Body of pancreas (tissue), 4 donors: ENCODE results near the gene GMEB1. TPM values are rescaled to one million over a fixed set of nuclear protein-coding genes. Genes with fewer than 3 reads are reported as not detected.
"Not testable (repeated sequence)": the region's sequence is repeated elsewhere in the genome, so short reads cannot be mapped to it uniquely, and the experiment has no call there.

ENCODE experiments used
- ATAC-seq: fragments of 150-250 bp; one replicate; pipeline ENCODE4 v1.9.1; 2016
- DNase-seq, 4 donors: peaks; one replicate each; pipeline ENCODE4 v3.0.0-alpha.2; 2019
- H3K27ac ChIP-seq, 4 donors: fragments of 200-600 bp; sonication (generic); 1 replicate in 3 of 4; 2 replicates in 1 of 4; pipeline versions ENCODE4 v1.5.1 to v1.6.1; 2016 to 2019; ENCODE audit warnings: mild to moderate bottlenecking in 1 of 4, mixed read lengths in 1 of 4, moderate library complexity in 1 of 4
- H3K27me3 ChIP-seq, 2 donors: fragments of 200-600 bp; sonication (generic); one replicate each; pipeline ENCODE4 v1.6.0; 2016; ENCODE audit warnings: mild to moderate bottlenecking in 1 of 2
- H3K36me3 ChIP-seq, 2 donors: fragments of 200-600 bp; sonication (generic); replicated peaks in 1 of 2; 2 replicates each; pipeline ENCODE4 v1.5.1; 2016; ENCODE audit warnings: low read depth in 2 of 2; ENCODE audit not compliant: insufficient read depth in 1 of 2
- H3K4me1 ChIP-seq: fragments of 200-600 bp; sonication (generic); one replicate; pipeline ENCODE4 v1.6.0; 2016
- H3K4me3 ChIP-seq, 2 donors: fragments of 200-600 bp; sonication (generic); 1 replicate in 1 of 2; 2 replicates in 1 of 2; pipeline ENCODE4 v1.5.1; 2016 to 2019
- H3K9me3 ChIP-seq, 3 donors: fragments of 200-600 bp; sonication (generic); 1 replicate in 2 of 3; 2 replicates in 1 of 3; pipeline ENCODE4 v1.5.1; 2016
- POLR2A ChIP-seq, 3 donors: fragments of 450-650 bp; IDR thresholded peaks; one replicate each; pipeline ENCODE4 v1.6.1; 2016; ENCODE audit warnings: antibody characterized with exemption in 3 of 3, mild to moderate bottlenecking in 2 of 3
- WGBS, 2 donors: methylation state at CpG; one replicate each; pipeline ENCODE4 v1.1.5; 2017; 5-methylcytosine and 5-hydroxymethylcytosine counted together
- intact Hi-C: fragments of 100-400 bp; cut with DNase I; formaldehyde crosslinking; loops from one replicate; pipeline ENCODE4 v1.15.1; 2023
- total RNA-seq, 2 donors: library from RNA; depleted of rRNA; stranded (reverse); fragments of >200 nt; gene quantifications; one replicate each; pipeline ENCODE4 v1.1.0, GENCODE V29; 2016
- TF ChIP-seq, protein P1 (sequence below), 7 experiments: fragments of 450-650 bp in 4 of 7; fragments of 200-600 bp in 3 of 7; sonication (generic) in 3 of 7; IDR thresholded peaks; one replicate each; pipeline ENCODE4 v1.5.1; 2016 to 2019; ENCODE audit warnings: antibody characterized with exemption in 7 of 7

Gene GMEB1
- total RNA-seq, 2 donors from 2014 or later, result 5.2 to 5.6 TPM

DNA sequence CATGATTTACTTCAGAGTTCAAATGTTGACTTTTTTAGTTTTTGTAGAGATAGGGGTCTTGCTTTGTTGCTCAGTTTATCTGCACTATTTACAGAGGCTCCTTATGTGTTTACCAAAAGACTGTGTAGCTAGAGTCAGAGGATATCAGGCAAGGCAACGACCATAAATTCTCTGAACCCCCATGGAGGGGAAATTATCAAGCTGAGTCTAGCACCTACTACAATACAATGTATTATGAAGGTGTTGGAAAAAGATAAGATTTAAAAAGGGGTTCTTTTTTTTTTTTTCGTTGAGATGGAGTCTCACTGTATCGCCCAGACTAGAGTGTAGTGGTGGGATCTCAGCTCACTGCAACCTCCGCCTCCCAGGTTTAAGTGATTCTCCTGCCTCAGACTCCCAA is 16.4 kb downstream of the GMEB1 start:
- intact Hi-C loops, result no loop called here
- no peak for ATAC-seq
- 72 to 74% methylated on average over 4 of the region's 4 CpGs for WGBS, 2 donors

DNA sequence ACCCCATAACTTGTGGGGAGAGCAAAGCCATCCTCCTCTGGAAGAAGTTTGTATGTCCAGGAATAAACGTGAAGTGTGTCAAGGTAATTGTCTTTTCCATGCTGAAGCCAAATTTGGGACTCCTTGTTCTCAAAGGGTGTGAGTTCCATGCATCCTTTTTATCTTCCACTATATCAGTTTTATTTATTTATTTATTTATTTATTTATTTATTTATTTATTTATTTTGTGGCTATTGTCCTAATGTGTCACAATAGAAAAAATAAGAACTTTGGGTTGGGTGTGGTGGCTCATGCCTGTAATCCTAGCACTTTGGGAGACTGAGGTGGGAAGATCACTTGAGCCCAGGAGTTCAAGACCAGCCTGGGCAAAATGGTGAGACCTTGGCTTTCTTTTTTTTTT is 23.0 kb downstream of the GMEB1 start:
- H3K4me3 ChIP-seq, H3K36me3 ChIP-seq, ATAC-seq, H3K27ac ChIP-seq, H3K9me3 ChIP-seq, intact Hi-C loops, H3K4me1 ChIP-seq, DNase-seq, H3K27me3 ChIP-seq: not testable (repeated sequence)
- WGBS, 2 donors, result 87 to 88% methylated on average over 1 of the region's 1 CpG

More for the DNA sequence above, 16.4 kb downstream of the GMEB1 start:
- Histone ChIP-seq H3K27me3 (no peaks in the 10 kb centered on the region), H3K4me3 (no peak overlapping the region), H3K4me1 (no peaks in the 10 kb centered on the region), H3K9me3 (no peaks in the 10 kb centered on the region), H3K27ac (no peak overlapping the region), H3K36me3 (no peaks in the 10 kb centered on the region)
- TF ChIP-seq, protein P1, sequence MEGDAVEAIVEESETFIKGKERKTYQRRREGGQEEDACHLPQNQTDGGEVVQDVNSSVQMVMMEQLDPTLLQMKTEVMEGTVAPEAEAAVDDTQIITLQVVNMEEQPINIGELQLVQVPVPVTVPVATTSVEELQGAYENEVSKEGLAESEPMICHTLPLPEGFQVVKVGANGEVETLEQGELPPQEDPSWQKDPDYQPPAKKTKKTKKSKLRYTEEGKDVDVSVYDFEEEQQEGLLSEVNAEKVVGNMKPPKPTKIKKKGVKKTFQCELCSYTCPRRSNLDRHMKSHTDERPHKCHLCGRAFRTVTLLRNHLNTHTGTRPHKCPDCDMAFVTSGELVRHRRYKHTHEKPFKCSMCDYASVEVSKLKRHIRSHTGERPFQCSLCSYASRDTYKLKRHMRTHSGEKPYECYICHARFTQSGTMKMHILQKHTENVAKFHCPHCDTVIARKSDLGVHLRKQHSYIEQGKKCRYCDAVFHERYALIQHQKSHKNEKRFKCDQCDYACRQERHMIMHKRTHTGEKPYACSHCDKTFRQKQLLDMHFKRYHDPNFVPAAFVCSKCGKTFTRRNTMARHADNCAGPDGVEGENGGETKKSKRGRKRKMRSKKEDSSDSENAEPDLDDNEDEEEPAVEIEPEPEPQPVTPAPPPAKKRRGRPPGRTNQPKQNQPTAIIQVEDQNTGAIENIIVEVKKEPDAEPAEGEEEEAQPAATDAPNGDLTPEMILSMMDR (IDR thresholded peaks at IDR 0.05), result no peak
- TF ChIP-seq POLR2A (IDR thresholded peaks at IDR 0.05), result no peak
- DNase-seq, result no peak

DNA sequence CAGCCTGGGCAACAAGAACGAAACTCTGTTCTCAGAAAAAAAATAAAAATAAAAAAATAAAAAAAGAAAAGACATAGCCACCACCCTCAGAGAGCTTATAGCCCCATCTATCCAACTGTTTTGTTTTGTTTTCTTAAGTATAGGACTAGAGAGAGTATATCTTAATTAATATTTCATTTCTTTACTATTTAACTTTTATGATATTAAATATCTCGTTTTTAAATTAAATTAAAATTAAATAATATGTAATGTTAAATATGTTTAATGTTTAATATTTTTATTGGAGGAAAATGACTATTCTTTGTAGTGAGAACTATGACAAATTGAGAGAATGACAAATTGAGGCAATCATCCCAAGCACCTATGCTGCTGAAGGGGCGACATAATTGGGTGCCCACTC is 35.0 kb downstream of the GMEB1 start:
- peaks cover 0 to 10% of the 10 kb centered on the region in 2 donors for H3K36me3 ChIP-seq
- H3K27me3 ChIP-seq, result no peaks in the 10 kb centered on the region
- WGBS, 2 donors, result 70 to 79% methylated on average over 3 of the region's 3 CpGs
- ATAC-seq, result no peak
- intact Hi-C loops, result no loop called here
- no peaks in the 10 kb centered on the region for H3K4me1 ChIP-seq
- DNase-seq, result no peak
- H3K27ac ChIP-seq, result no peak overlapping the region
- no peak overlapping the region for H3K4me3 ChIP-seq
- no peaks in the 10 kb centered on the region for H3K9me3 ChIP-seq
- TF ChIP-seq, protein P1 (IDR thresholded peaks at IDR 0.05), result no peak
- TF ChIP-seq POLR2A (IDR thresholded peaks at IDR 0.05), result no peak

DNA sequence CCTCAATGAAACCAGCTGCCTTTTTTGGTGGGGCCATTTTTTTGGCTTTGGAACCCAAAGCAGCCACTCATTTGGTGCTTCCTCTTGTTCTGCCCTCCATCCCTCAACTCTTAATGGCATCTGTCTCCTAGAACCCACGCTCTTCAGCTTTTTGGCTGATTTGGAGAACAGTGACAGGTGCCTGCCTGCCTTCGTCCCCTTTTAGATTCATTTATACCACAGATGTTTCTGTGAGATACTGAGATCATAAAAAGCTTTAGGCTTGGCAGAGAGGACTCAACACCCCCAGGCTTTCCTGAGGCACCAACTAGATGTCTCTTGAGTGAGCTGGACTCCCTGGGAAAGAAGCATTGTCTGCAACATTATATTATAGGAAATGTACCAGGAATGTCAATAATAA is 47.8 kb downstream of the GMEB1 start:
- ATAC-seq (no peak), DNase-seq (no peak)
- Histone ChIP-seq H3K27ac (no peak overlapping the region), H3K36me3 (peaks cover 0 to 7% of the 10 kb centered on the region in 2 donors), H3K4me3 (no peak overlapping the region), H3K27me3 (no peaks in the 10 kb centered on the region), H3K9me3 (no peaks in the 10 kb centered on the region), H3K4me1 (no peaks in the 10 kb centered on the region)
- 78 to 92% methylated on average over 2 of the region's 2 CpGs for WGBS, 2 donors
- TF ChIP-seq, protein P1 (IDR thresholded peaks at IDR 0.05), result no peak
- TF ChIP-seq POLR2A (IDR thresholded peaks at IDR 0.05), result no peak
- intact Hi-C loops, result no loop called here

DNA sequence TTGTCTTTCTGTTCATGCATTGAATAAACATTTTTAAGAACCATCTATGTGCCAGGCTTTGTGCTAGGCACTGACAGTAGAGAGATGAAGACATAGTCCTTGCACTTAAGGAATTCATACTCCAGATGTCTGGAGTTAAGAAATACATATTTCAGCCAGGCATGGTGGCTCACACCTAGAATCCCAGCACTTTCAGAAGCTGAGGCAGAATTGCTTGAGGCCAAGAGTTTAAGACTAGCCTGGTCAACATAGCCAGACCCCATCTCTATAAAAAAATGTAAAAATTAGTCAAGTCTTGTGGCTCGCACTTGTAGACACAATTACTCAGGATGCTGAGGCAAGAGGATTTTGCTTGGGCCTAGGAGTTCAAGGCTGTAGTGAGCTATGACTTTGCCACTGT is 49.6 kb downstream of the GMEB1 start:
- H3K27me3 ChIP-seq, result no peaks in the 10 kb centered on the region
- intact Hi-C loops, result no loop called here
- H3K27ac ChIP-seq, result no peak overlapping the region
- H3K4me1 ChIP-seq, result no peaks in the 10 kb centered on the region
- H3K36me3 ChIP-seq, result peaks cover 0 to 3% of the 10 kb centered on the region in 2 donors
- TF ChIP-seq, protein P1 (IDR thresholded peaks at IDR 0.05), result no peak
- no peak for TF ChIP-seq POLR2A (IDR thresholded peaks at IDR 0.05)
- no peak for ATAC-seq
- no peaks in the 10 kb centered on the region for H3K9me3 ChIP-seq
- no peak overlapping the region for H3K4me3 ChIP-seq
- DNase-seq, result no peak
- WGBS, 2 donors, result 90 to 100% methylated on average over 1 of the region's 1 CpG
